HCT116 (cell line): ENCODE results near the gene IRAK2. TPM values are rescaled to one million over a fixed set of nuclear protein-coding genes. Genes with fewer than 3 reads are reported as not detected.

Source experiments
- ATAC-seq: fragments of 200-7000 bp; cut with Tn5 transposase; 2 replicates; pipeline ENCODE4 v1.9.1; 2020; ENCODE audit warnings: mild to moderate bottlenecking, moderate library complexity
- BruUV-seq: library from RNA; stranded (reverse); fragments of 400-500 nt; replicated peaks from 2 replicates; lab custom pipeline; 2021; lab: Mats Ljungman, UMichigan
- CTCF ChIA-PET: fragments of 300-600 bp; sonication (Branson Sonifier 250); formaldehyde crosslinking; loops from one replicate; lab custom pipeline; 2021; ENCODE audit warnings: antibody characterized with exemption; lab: Charles Lee
- POLR2A ChIA-PET: fragments of 300-600, 350-600 bp; sonication (Branson Sonifier 250); formaldehyde crosslinking; loops from one replicate; lab custom pipeline; 2021; ENCODE audit warnings: antibody characterized with exemption; lab: Charles Lee
- RAD21 ChIA-PET, 2 experiments: fragments of 300-600 bp; sonication (Branson Sonifier 250); formaldehyde crosslinking; loops; one replicate each; lab custom pipeline; 2023; ENCODE audit warnings: low total read pairs in 2 of 2; ENCODE audit not compliant: uncharacterized antibody in 2 of 2, unreplicated experiment in 2 of 2, low non-redundant PET in 1 of 2; lab: Charles Lee
- DNase-seq: peaks from one replicate; pipeline ENCODE4 v3.0.0-alpha.2; 2010; ENCODE audit warnings: low read depth, low spot score
- H2AFZ ChIP-seq: fragments of 200-600 bp; shearing (Covaris generic), sonication (generic); 2 replicates; pipeline ENCODE4 v1.6.1; 2017; ENCODE audit warnings: low read depth, mixed run types, mixed read lengths, antibody characterized with exemption, low read length; ENCODE audit not compliant: poor library complexity, severe bottlenecking
- H3K27ac ChIP-seq: 2 replicates; pipeline ENCODE4 v1.5.1; 2012; ENCODE audit warnings: low read depth, low read length
- H3K27me3 ChIP-seq: fragments of 200-600 bp; sonication (generic); 2 replicates; pipeline ENCODE4 v1.6.1; 2016; ENCODE audit warnings: mixed run types, low read length, mixed read lengths; ENCODE audit not compliant: insufficient read depth
- H3K36me3 ChIP-seq, 2 experiments: fragments of 200-500 bp in 1 of 2; fragments of 200-600 bp in 1 of 2; sonication (Bioruptor generic) in 1 of 2; sonication (generic) in 1 of 2; 2 replicates each; pipeline versions ENCODE4 v1.5.1 to v1.6.1; 2014 to 2016; ENCODE audit warnings: low read length in 2 of 2, inconsistent platforms in 1 of 2, mixed read lengths in 1 of 2, mixed run types in 1 of 2; ENCODE audit not compliant: insufficient read depth in 2 of 2, control insufficient read depth in 1 of 2
- H3K4me1 ChIP-seq, 2 experiments: fragments of 200-600 bp in 1 of 2; sonication (generic) in 1 of 2; 2 replicates each; pipeline versions ENCODE4 v1.5.1 to v1.6.1; 2012 to 2017; ENCODE audit warnings: low read length in 2 of 2, inconsistent platforms in 1 of 2, mild to moderate bottlenecking in 1 of 2, mixed read lengths in 1 of 2, mixed run types in 1 of 2, moderate library complexity in 1 of 2; ENCODE audit not compliant: insufficient read depth in 2 of 2, control insufficient read depth in 1 of 2
- H3K4me2 ChIP-seq: fragments of 200-600 bp; sonication (generic); 2 replicates; pipeline ENCODE4 v1.6.1; 2017; ENCODE audit warnings: mixed run types, low read length, mixed read lengths
- H3K4me3 ChIP-seq, 2 experiments: fragments of 200-600 bp in 1 of 2; sonication (generic) in 1 of 2; replicated peaks in 1 of 2; 2 replicates each; pipeline ENCODE4 v1.5.1; 2011 to 2016; ENCODE audit warnings: low read length in 2 of 2, control low read depth in 1 of 2, low read depth in 1 of 2, mild to moderate bottlenecking in 1 of 2, mixed read lengths in 1 of 2, mixed run types in 1 of 2
- H3K79me2 ChIP-seq: fragments of 200-600 bp; sonication (generic); 2 replicates; pipeline ENCODE4 v1.6.1; 2017; ENCODE audit warnings: mild to moderate bottlenecking, mixed run types, low read length, moderate library complexity, mixed read lengths; ENCODE audit not compliant: insufficient read depth
- H3K9ac ChIP-seq: fragments of 200-600 bp; sonication (generic); 2 replicates; pipeline ENCODE4 v1.6.1; 2016; ENCODE audit warnings: low read length, mixed read lengths
- H3K9me2 ChIP-seq: fragments of 200-600 bp; sonication (generic), shearing (Covaris generic); 2 replicates; pipeline ENCODE4 v1.6.1; 2017; ENCODE audit warnings: mixed run types, mild to moderate bottlenecking, moderate library complexity; ENCODE audit not compliant: insufficient read depth
- H3K9me3 ChIP-seq, 2 experiments: fragments of 200-500 bp in 1 of 2; fragments of 200-600 bp in 1 of 2; sonication (Bioruptor generic) in 1 of 2; sonication (generic) in 1 of 2; 2 replicates each; pipeline ENCODE4 v1.6.1; 2014 to 2017; ENCODE audit warnings: low read length in 2 of 2, mixed read lengths in 2 of 2, inconsistent platforms in 1 of 2, low read depth in 1 of 2, mild to moderate bottlenecking in 1 of 2, mixed run types in 1 of 2, moderate library complexity in 1 of 2; ENCODE audit not compliant: control insufficient read depth in 1 of 2, insufficient read depth in 1 of 2
- H4K20me1 ChIP-seq: fragments of 200-600 bp; sonication (generic), shearing (Covaris generic); 2 replicates; pipeline ENCODE4 v1.6.1; 2017; ENCODE audit warnings: mixed run types, mild to moderate bottlenecking, moderate library complexity; ENCODE audit not compliant: insufficient read depth
- EGR1 ChIP-seq: IDR thresholded peaks from 2 replicates; pipeline ENCODE4 v1.6.1; 2012; ENCODE audit warnings: low read depth
- EZH2phosphoT487 ChIP-seq: fragments of 200-600 bp; IDR thresholded peaks from 2 replicates; pipeline ENCODE4 v1.6.1; 2018; ENCODE audit warnings: antibody characterized with exemption, borderline replicate concordance
- JUND ChIP-seq: IDR thresholded peaks from 2 replicates; pipeline ENCODE4 v1.6.1; 2012
- POLR2AphosphoS5 ChIP-seq: IDR thresholded peaks from 2 replicates; pipeline ENCODE4 v1.6.1; 2011; ENCODE audit warnings: mild to moderate bottlenecking, low read depth, low read length, moderate library complexity
- RAD21 ChIP-seq: IDR thresholded peaks from 2 replicates; pipeline ENCODE4 v1.6.1; 2012; ENCODE audit warnings: low read depth, mild to moderate bottlenecking
- SP1 ChIP-seq: IDR thresholded peaks from 2 replicates; pipeline ENCODE4 v1.6.1; 2012; ENCODE audit warnings: low read depth
- TCF7L2 ChIP-seq: IDR thresholded peaks from 2 replicates; pipeline ENCODE4 v1.7.0; 2011; ENCODE audit warnings: borderline replicate concordance, inconsistent platforms; ENCODE audit not compliant: insufficient read depth, insufficient read length; ENCODE audit errors: extremely low read depth
- intact Hi-C: fragments of 100-400 bp; cut with micrococcal nuclease; formaldehyde crosslinking; loops from 2 replicates; pipeline ENCODE4 v1.10.0; 2022
- total RNA-seq: library from RNA; stranded (reverse); gene quantifications from one replicate; pipeline ENCODE4 v1.2.1, GENCODE V29; 2021; ENCODE audit not compliant: unreplicated experiment
- TF ChIP-seq, protein P1 (sequence below): IDR thresholded peaks from 2 replicates; pipeline ENCODE4 v1.6.1; 2012; ENCODE audit warnings: low read depth
- TF ChIP-seq, protein P2 (sequence below): IDR thresholded peaks from 2 replicates; pipeline ENCODE4 v1.6.1; 2012
- TF ChIP-seq, protein P3 (sequence below): IDR thresholded peaks from 2 replicates; pipeline ENCODE4 v1.6.1; 2011; ENCODE audit warnings: mild to moderate bottlenecking, low read length, moderate library complexity; ENCODE audit not compliant: insufficient replicate concordance; ENCODE audit errors: extremely low read depth
- TF ChIP-seq, protein P4 (sequence below), 3 experiments: fragments of 200-600 bp in 1 of 3; sonication (generic) in 1 of 3; IDR thresholded peaks in 2 of 3; conservative IDR thresholded peaks in 1 of 3; 2 replicates each; pipeline ENCODE4 v1.5.1; 2012 to 2017; ENCODE audit warnings: low read depth in 2 of 3, low read length in 2 of 3, antibody characterized with exemption in 1 of 3, borderline replicate concordance in 1 of 3, control low read depth in 1 of 3, mild to moderate bottlenecking in 1 of 3, mixed read lengths in 1 of 3, mixed run types in 1 of 3, moderate library complexity in 1 of 3; ENCODE audit not compliant: insufficient read depth in 1 of 3

IRAK2 gene
- total RNA-seq, 1 experiment from 2014 or later, result 3.6 TPM

DNA sequence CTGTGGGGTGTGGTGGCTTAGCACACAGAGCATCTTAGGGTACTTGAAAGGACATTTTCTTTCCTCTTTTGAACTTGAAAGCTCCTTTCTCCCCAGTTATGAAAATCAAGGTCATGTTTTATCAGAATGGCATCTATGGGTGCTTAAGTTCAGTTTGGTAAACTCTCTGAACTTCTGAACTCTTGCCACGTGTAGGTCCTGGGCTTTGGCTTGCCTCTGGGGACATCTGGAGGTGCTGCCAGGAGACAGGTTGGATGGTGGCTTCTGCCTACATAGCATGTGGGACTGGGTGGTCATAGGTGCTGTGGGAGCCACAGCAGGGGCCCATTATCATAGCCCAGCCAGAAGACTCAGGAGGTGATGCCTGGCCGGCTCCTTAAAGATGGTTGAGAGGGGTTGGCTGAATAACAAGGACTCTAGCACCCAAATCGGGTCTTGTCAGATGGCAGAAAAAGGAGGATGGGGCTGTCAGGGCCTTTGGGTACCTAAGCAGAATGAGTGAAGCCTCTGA, 112.5 kb downstream of the IRAK2 start:
- DNase-seq (no peak), ATAC-seq (no peak)
- Histone ChIP-seq H3K4me3 (no peak overlapping the region), H3K4me1 (no peaks in the 10 kb centered on the region), H3K27ac (no peak overlapping the region), H3K79me2 (peaks cover 53% of the 10 kb centered on the region), H2AFZ (no peak overlapping the region), H3K9me2 (no peaks in the 10 kb centered on the region), H3K36me3 (peaks cover 7 to 35% of the 10 kb centered on the region in 2 experiments; a peak in 3 of 4 replicates), H4K20me1 (0 out of 2 replicates have a peak, but pooled peaks cover 4% of the 10 kb centered on the region), H3K27me3 (no peaks in the 10 kb centered on the region), H3K9ac (no peak overlapping the region), H3K9me3 (no peaks in the 10 kb centered on the region), H3K4me2 (no peak overlapping the region)
- RAD21 ChIA-PET, result no interaction called here
- no TSS peak for BruUV-seq
- TF ChIP-seq JUND, result no peak
- TF ChIP-seq SP1, result no peak
- no peak for TF ChIP-seq POLR2AphosphoS5
- CTCF ChIA-PET, result no interaction called here
- intact Hi-C loops, result no loop called here
- POLR2A ChIA-PET, result no interaction called here

DNA sequence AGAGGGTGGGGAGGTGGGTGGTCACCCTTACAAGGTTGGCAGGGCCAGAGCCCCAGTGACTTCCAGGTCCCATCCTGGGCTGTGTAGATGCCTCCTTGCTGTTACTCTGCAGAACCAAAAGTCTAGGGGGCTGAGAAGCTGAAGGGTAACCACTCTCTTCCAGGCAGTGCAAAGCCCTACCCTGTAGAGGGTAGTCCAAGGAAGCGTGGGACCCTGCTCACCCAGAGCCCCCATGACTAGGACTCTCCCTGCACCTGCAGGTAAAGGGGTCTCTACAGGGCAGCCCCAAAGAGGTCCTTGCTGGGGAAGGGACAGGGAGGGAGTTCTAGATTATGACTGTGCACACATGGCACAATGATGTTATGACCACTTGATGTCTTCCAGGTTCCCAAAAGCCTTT, 113.8 kb downstream of the IRAK2 start:
- ATAC-seq, result no peak
- TF ChIP-seq, protein P1, sequence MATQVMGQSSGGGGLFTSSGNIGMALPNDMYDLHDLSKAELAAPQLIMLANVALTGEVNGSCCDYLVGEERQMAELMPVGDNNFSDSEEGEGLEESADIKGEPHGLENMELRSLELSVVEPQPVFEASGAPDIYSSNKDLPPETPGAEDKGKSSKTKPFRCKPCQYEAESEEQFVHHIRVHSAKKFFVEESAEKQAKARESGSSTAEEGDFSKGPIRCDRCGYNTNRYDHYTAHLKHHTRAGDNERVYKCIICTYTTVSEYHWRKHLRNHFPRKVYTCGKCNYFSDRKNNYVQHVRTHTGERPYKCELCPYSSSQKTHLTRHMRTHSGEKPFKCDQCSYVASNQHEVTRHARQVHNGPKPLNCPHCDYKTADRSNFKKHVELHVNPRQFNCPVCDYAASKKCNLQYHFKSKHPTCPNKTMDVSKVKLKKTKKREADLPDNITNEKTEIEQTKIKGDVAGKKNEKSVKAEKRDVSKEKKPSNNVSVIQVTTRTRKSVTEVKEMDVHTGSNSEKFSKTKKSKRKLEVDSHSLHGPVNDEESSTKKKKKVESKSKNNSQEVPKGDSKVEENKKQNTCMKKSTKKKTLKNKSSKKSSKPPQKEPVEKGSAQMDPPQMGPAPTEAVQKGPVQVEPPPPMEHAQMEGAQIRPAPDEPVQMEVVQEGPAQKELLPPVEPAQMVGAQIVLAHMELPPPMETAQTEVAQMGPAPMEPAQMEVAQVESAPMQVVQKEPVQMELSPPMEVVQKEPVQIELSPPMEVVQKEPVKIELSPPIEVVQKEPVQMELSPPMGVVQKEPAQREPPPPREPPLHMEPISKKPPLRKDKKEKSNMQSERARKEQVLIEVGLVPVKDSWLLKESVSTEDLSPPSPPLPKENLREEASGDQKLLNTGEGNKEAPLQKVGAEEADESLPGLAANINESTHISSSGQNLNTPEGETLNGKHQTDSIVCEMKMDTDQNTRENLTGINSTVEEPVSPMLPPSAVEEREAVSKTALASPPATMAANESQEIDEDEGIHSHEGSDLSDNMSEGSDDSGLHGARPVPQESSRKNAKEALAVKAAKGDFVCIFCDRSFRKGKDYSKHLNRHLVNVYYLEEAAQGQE, result no peak
- TF ChIP-seq, protein P2, sequence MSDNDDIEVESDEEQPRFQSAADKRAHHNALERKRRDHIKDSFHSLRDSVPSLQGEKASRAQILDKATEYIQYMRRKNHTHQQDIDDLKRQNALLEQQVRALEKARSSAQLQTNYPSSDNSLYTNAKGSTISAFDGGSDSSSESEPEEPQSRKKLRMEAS, result no peak
- TF ChIP-seq SP1 (no peak), TCF7L2 (no peak), RAD21 (no peak), EGR1 (no peak), EZH2phosphoT487 (no peak)
- TF ChIP-seq, protein P3, sequence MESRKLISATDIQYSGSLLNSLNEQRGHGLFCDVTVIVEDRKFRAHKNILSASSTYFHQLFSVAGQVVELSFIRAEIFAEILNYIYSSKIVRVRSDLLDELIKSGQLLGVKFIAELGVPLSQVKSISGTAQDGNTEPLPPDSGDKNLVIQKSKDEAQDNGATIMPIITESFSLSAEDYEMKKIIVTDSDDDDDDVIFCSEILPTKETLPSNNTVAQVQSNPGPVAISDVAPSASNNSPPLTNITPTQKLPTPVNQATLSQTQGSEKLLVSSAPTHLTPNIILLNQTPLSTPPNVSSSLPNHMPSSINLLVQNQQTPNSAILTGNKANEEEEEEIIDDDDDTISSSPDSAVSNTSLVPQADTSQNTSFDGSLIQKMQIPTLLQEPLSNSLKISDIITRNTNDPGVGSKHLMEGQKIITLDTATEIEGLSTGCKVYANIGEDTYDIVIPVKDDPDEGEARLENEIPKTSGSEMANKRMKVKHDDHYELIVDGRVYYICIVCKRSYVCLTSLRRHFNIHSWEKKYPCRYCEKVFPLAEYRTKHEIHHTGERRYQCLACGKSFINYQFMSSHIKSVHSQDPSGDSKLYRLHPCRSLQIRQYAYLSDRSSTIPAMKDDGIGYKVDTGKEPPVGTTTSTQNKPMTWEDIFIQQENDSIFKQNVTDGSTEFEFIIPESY, result no peak
- TF ChIP-seq, protein P4, sequence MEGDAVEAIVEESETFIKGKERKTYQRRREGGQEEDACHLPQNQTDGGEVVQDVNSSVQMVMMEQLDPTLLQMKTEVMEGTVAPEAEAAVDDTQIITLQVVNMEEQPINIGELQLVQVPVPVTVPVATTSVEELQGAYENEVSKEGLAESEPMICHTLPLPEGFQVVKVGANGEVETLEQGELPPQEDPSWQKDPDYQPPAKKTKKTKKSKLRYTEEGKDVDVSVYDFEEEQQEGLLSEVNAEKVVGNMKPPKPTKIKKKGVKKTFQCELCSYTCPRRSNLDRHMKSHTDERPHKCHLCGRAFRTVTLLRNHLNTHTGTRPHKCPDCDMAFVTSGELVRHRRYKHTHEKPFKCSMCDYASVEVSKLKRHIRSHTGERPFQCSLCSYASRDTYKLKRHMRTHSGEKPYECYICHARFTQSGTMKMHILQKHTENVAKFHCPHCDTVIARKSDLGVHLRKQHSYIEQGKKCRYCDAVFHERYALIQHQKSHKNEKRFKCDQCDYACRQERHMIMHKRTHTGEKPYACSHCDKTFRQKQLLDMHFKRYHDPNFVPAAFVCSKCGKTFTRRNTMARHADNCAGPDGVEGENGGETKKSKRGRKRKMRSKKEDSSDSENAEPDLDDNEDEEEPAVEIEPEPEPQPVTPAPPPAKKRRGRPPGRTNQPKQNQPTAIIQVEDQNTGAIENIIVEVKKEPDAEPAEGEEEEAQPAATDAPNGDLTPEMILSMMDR (IDR thresholded peaks at IDR 0.05 in 2 of 3, conservative IDR thresholded peaks at IDR 0.05 in 1 of 3; ENCODE audit: borderline replicate concordance in 1 of 3, insufficient read depth in 1 of 3, low read depth in 2 of 3, low read length in 2 of 3), result no peak

More for the DNA sequence above, 113.8 kb downstream of the IRAK2 start:
- Histone ChIP-seq H4K20me1 (0 out of 2 replicates have a peak, but pooled peaks cover 4% of the 10 kb centered on the region), H3K9me3 (no peaks in the 10 kb centered on the region), H3K4me2 (no peak overlapping the region), H3K4me3 (no peak overlapping the region), H3K9ac (no peak overlapping the region), H3K9me2 (no peaks in the 10 kb centered on the region), H3K27ac (no peak overlapping the region), H3K36me3 (peaks cover 8 to 38% of the 10 kb centered on the region in 2 experiments; a peak in 3 of 4 replicates), H3K27me3 (no peaks in the 10 kb centered on the region), H2AFZ (no peak overlapping the region), H3K4me1 (no peaks in the 10 kb centered on the region), H3K79me2 (peaks cover 40% of the 10 kb centered on the region)
- ChIA-PET CTCF (no interaction called here), RAD21 (no interaction called here), POLR2A (no interaction called here)
- no peak for DNase-seq
- intact Hi-C loops, result no loop called here
- no TSS peak for BruUV-seq
